CD8-positive, alpha-beta memory T cell (primary cell): Measurements from ENCODE around the gene RPS19. TPM values are rescaled to one million over a fixed set of nuclear protein-coding genes. Genes with fewer than 3 reads are reported as not detected.
A peak's percentile ranks its signal among the peaks of the same experiment; 100 is the strongest.

Experiments
- CTCF ChIA-PET: fragments of 350-600 bp; sonication (Branson Sonifier 250); formaldehyde crosslinking; loops from one replicate; lab custom pipeline; 2021; ENCODE audit warnings: antibody characterized with exemption; lab: Charles Lee
- POLR2A ChIA-PET: fragments of 350-600 bp; sonication (Branson Sonifier 250); formaldehyde crosslinking; loops from one replicate; lab custom pipeline; 2021; ENCODE audit warnings: antibody characterized with exemption; lab: Charles Lee
- DNase-seq, 5 donors: peaks; one replicate each; pipeline versions ENCODE4 v3.0.0 to v3.0.0-alpha.2; 2020 to 2022; ENCODE audit warnings: mixed read lengths in 1 of 5
- H3K27ac ChIP-seq: one replicate; pipeline ENCODE4 v1.7.0; 2013; ENCODE audit warnings: low read depth, mild to moderate bottlenecking, low read length, moderate library complexity
- H3K27me3 ChIP-seq: 2 replicates; pipeline ENCODE4 v1.7.0; 2013; ENCODE audit warnings: low read length, mild to moderate bottlenecking; ENCODE audit not compliant: insufficient read depth, poor library complexity, severe bottlenecking
- H3K36me3 ChIP-seq: 2 replicates; pipeline ENCODE4 v1.7.0; 2013; ENCODE audit warnings: mild to moderate bottlenecking, low read length, moderate library complexity; ENCODE audit not compliant: insufficient read depth
- H3K4me1 ChIP-seq: 2 replicates; pipeline ENCODE4 v1.7.0; 2013; ENCODE audit warnings: mild to moderate bottlenecking, low read length, moderate library complexity; ENCODE audit not compliant: insufficient read depth
- H3K4me3 ChIP-seq: 2 replicates; pipeline ENCODE4 v1.7.0; 2013; ENCODE audit warnings: mild to moderate bottlenecking, low read length
- H3K9me3 ChIP-seq: 2 replicates; pipeline ENCODE4 v1.7.0; 2013; ENCODE audit warnings: mild to moderate bottlenecking, low read length
- H3K27ac Mint-ChIP-seq, 8 donors: one replicate each; pipeline ENCODE4 v1.8.0; 2020 to 2021; ENCODE audit warnings: mixed read lengths in 8 of 8, mild to moderate bottlenecking in 6 of 8, inconsistent platforms in 3 of 8, moderate library complexity in 3 of 8
- H3K27me3 Mint-ChIP-seq, 2 donors: one replicate each; pipeline ENCODE4 v1.8.0; 2020 to 2021; ENCODE audit warnings: mixed read lengths in 2 of 2, mild to moderate bottlenecking in 1 of 2, moderate library complexity in 1 of 2
- H3K36me3 Mint-ChIP-seq, 3 donors: one replicate each; pipeline ENCODE4 v1.8.0; 2020 to 2021; ENCODE audit warnings: mixed read lengths in 3 of 3, inconsistent platforms in 1 of 3, mild to moderate bottlenecking in 1 of 3
- H3K4me1 Mint-ChIP-seq, 3 donors: one replicate each; pipeline ENCODE4 v1.8.0; 2020 to 2021; ENCODE audit warnings: mixed read lengths in 3 of 3, inconsistent platforms in 1 of 3, mild to moderate bottlenecking in 1 of 3
- H3K4me3 Mint-ChIP-seq, 7 donors: one replicate each; pipeline ENCODE4 v1.8.0; 2020 to 2021; ENCODE audit warnings: mixed read lengths in 7 of 7, mild to moderate bottlenecking in 6 of 7, moderate library complexity in 4 of 7, inconsistent platforms in 2 of 7
- H3K9me3 Mint-ChIP-seq, 5 donors: one replicate each; pipeline ENCODE4 v1.8.0; 2020 to 2022; ENCODE audit warnings: mixed read lengths in 5 of 5, mild to moderate bottlenecking in 3 of 5, moderate library complexity in 2 of 5, inconsistent platforms in 1 of 5
- polyA plus RNA-seq: library from polyadenylated mRNA; unstranded; fragments of 300-500 nt; fragmentation: Illumina TruSeq; gene quantifications from one replicate; pipeline ENCODE4 v1.2.3, GENCODE V29; 2021
- total RNA-seq, 2 experiments: library from RNA; stranded (reverse); gene quantifications; one replicate each; pipeline ENCODE4 v1.2.3, GENCODE V29; 2021

RPS19 gene
- total and polyA plus RNA-seq, 3 experiments from 2014 or later: 3,036 to 6,195 (median 3,142) TPM

GRCh38 chr19:41895745-41896580 is 35.9 kb downstream of the RPS19 start:
- H3K36me3 Mint-ChIP-seq: peaks cover 14 to 73% (median 22%) of the 10 kb centered on the region in 3 donors

DNA sequence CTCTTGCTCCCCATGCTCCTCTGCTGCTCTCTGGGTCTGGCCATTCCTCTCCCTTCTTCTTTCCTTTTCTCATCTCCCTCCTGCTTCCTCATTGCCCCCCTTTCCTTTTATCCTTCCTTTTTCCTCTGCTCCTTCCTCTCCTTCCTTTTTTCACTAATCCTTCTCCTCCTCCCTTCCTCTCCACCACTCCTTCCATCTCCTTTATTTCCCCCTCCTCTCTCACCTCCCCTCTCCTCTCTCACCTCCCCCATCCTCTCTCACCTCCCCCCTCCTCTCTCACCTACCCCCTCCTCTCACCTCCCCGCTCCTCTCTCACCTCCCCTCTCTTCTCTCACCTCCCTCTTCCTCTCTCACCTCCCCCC is 36.5 kb downstream of the RPS19 start:
- Mint-ChIP-seq H3K4me1 (peaks cover 42 to 71% (median 65%) of the 10 kb centered on the region in 3 donors), H3K27ac (peak overlapping the region in 6 of 8 donors; percentile 60 to 80 (median 74)), H3K36me3 (peaks cover 11 to 72% (median 21%) of the 10 kb centered on the region in 3 donors), H3K27me3 (no peaks in the 10 kb centered on the region), H3K4me3 (peak overlapping the region in 1 of 7 donors; percentile 15), H3K9me3 (no peaks in the 10 kb centered on the region)
- no peak overlapping the region for H3K27ac ChIP-seq
- POLR2A ChIA-PET: no interaction called here
- no peaks in the 10 kb centered on the region for H3K27me3 ChIP-seq
- H3K4me1 ChIP-seq: peaks cover 63% of the 10 kb centered on the region
- no peak for DNase-seq
- CTCF ChIA-PET: interaction anchor here (1.1 to 2.6 kb wide), 3 partner anchors 21 to 36 kb away, joined by 3 to 7 read pairs (median 6); partner anchors contain the start of gene RPS19
- H3K4me3 ChIP-seq: no peak overlapping the region
- H3K9me3 ChIP-seq: no peaks in the 10 kb centered on the region
- H3K36me3 ChIP-seq: peaks cover 74% of the 10 kb centered on the region

More at GRCh38 chr19:41895745-41896580, 35.9 kb downstream of the RPS19 start:
- H3K36me3 ChIP-seq: peaks cover 77% of the 10 kb centered on the region
- DNase-seq: no peak
- H3K27ac ChIP-seq: no peak overlapping the region
- no peaks in the 10 kb centered on the region for H3K9me3 ChIP-seq
- peaks cover 44 to 74% (median 68%) of the 10 kb centered on the region in 3 donors for H3K4me1 Mint-ChIP-seq
- CTCF ChIA-PET: interaction anchor here (1.0 to 2.6 kb wide), 4 partner anchors 9 to 35 kb away, joined by 3 to 7 read pairs (median 4); partner anchors contain the start of gene RPS19
- H3K4me1 ChIP-seq: peaks cover 69% of the 10 kb centered on the region
- no peak overlapping the region for H3K4me3 ChIP-seq
- H3K27me3 ChIP-seq: no peaks in the 10 kb centered on the region
- no peaks in the 10 kb centered on the region for H3K9me3 Mint-ChIP-seq
- peak overlapping the region in 3 of 7 donors; percentile 15 to 57 (median 44) for H3K4me3 Mint-ChIP-seq
- no peaks in the 10 kb centered on the region for H3K27me3 Mint-ChIP-seq
- POLR2A ChIA-PET: interaction anchor here (0.9 to 1.2 kb wide), 3 partner anchors 8 to 32 kb away, joined by 3 to 4 read pairs (median 4); partner anchors contain the start of gene ERFL
- peak overlapping the region; percentile 62 to 98 (median 82) for H3K27ac Mint-ChIP-seq

GRCh38 chr19:41897181-41897580 is 37.1 kb downstream of the RPS19 start:
- H3K4me1 ChIP-seq: peaks cover 56% of the 10 kb centered on the region
- H3K27ac Mint-ChIP-seq: peak overlapping the region in 2 of 8 donors; percentile 6 to 33
- H3K36me3 Mint-ChIP-seq: peaks cover 10 to 72% (median 21%) of the 10 kb centered on the region in 3 donors

DNA sequence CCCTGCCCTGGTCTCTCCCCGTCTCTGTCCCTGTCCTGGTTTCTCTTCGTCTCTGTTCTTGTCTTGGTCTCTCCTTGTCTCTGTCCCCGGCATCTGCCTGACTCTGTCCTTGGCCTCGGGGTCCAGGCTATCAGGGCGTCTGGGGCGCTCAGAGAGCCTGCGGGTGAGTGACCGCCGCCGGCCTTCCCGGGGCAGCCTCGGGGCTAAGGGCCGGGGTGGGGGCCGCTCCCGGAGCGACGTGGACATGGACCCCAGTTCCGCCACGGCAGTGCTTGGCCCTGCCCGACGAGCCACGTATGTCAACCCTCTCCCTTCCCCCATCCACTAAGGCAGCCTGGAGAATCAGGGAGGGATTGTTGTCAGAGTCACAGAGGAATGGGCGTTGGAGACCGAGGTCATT is 37.8 kb downstream of the RPS19 start:
- H3K27me3 ChIP-seq: no peaks in the 10 kb centered on the region
- H3K4me3 ChIP-seq: no peak overlapping the region
- H3K9me3 Mint-ChIP-seq: no peaks in the 10 kb centered on the region
- H3K4me3 Mint-ChIP-seq: peak overlapping the region in 2 of 7 donors; percentile 8 to 9
- H3K27ac Mint-ChIP-seq: peak overlapping the region in 5 of 8 donors; percentile 17 to 83 (median 70)
- peaks cover 50% of the 10 kb centered on the region for H3K4me1 ChIP-seq
- peaks cover 74% of the 10 kb centered on the region for H3K36me3 ChIP-seq
- no peak overlapping the region for H3K27ac ChIP-seq
- peaks cover 10 to 75% (median 22%) of the 10 kb centered on the region in 3 donors for H3K36me3 Mint-ChIP-seq
- H3K27me3 Mint-ChIP-seq: no peaks in the 10 kb centered on the region
- CTCF ChIA-PET: interaction anchor here (1.1 kb wide), 1 partner anchor 10 kb away, joined by 5 read pairs; no protein-coding TSS in a partner anchor
- no peak for DNase-seq
- no peaks in the 10 kb centered on the region for H3K9me3 ChIP-seq
- peaks cover 39 to 71% (median 65%) of the 10 kb centered on the region in 3 donors for H3K4me1 Mint-ChIP-seq
- POLR2A ChIA-PET: interaction anchor here (0.6 to 2.3 kb wide), 5 partner anchors 10 to 38 kb away, joined by 4 to 11 read pairs (median 4); partner anchors contain the start of genes ERFL and RPS19

More at GRCh38 chr19:41897181-41897580, 37.1 kb downstream of the RPS19 start:
- no peaks in the 10 kb centered on the region for H3K9me3 ChIP-seq
- H3K27ac ChIP-seq: no peak overlapping the region
- POLR2A ChIA-PET: interaction anchor here (0.6 kb wide), 1 partner anchor 31 kb away, joined by 4 read pairs; the partner anchor contains the start of gene ERFL
- Mint-ChIP-seq H3K9me3 (no peaks in the 10 kb centered on the region), H3K27me3 (no peaks in the 10 kb centered on the region), H3K4me3 (no peak overlapping the region), H3K4me1 (peaks cover 40 to 71% (median 66%) of the 10 kb centered on the region in 3 donors)
- peaks cover 74% of the 10 kb centered on the region for H3K36me3 ChIP-seq
- no peaks in the 10 kb centered on the region for H3K27me3 ChIP-seq
- no peak for DNase-seq
- no peak overlapping the region for H3K4me3 ChIP-seq
- CTCF ChIA-PET: no interaction called here

GRCh38 chr19:41898235-41898634 is 38.2 kb downstream of the RPS19 start:
- ChIA-PET CTCF (interaction anchor here (1.1 to 1.5 kb wide), 2 partner anchors 10 to 25 kb away, joined by 5 to 7 read pairs; no protein-coding TSS in a partner anchor), POLR2A (interaction anchor here (0.7 to 2.3 kb wide), 4 partner anchors 10 to 39 kb away, joined by 4 to 11 read pairs (median 4); partner anchors contain the start of gene RPS19)
- Histone ChIP-seq H3K27me3 (no peaks in the 10 kb centered on the region), H3K36me3 (peaks cover 76% of the 10 kb centered on the region), H3K4me1 (peaks cover 48% of the 10 kb centered on the region), H3K9me3 (no peaks in the 10 kb centered on the region), H3K4me3 (no peak overlapping the region), H3K27ac (no peak overlapping the region)
- DNase-seq: no peak
- H3K27me3 Mint-ChIP-seq: no peaks in the 10 kb centered on the region
- peak overlapping the region in 5 of 8 donors; percentile 15 to 78 (median 42) for H3K27ac Mint-ChIP-seq
- peaks cover 10 to 76% (median 22%) of the 10 kb centered on the region in 3 donors for H3K36me3 Mint-ChIP-seq
- H3K4me3 Mint-ChIP-seq: peak overlapping the region in 1 of 7 donors; percentile 9
- H3K4me1 Mint-ChIP-seq: peaks cover 36 to 67% (median 61%) of the 10 kb centered on the region in 3 donors
- no peaks in the 10 kb centered on the region for H3K9me3 Mint-ChIP-seq

- no peak overlapping the region for H3K4me3 ChIP-seq
- peaks cover 27% of the 10 kb centered on the region for H3K4me1 ChIP-seq
- H3K27ac ChIP-seq: no peak overlapping the region
- POLR2A ChIA-PET: interaction anchor here (1.0 to 1.5 kb wide), 3 partner anchors 12 to 27 kb away, joined by 3 to 8 read pairs (median 4); no protein-coding TSS in a partner anchor
- Mint-ChIP-seq H3K9me3 (no peaks in the 10 kb centered on the region), H3K27ac (peak overlapping the region in 1 of 8 donors; percentile 27), H3K36me3 (peaks cover 8 to 87% (median 34%) of the 10 kb centered on the region in 3 donors), H3K4me3 (no peak overlapping the region), H3K27me3 (no peaks in the 10 kb centered on the region), H3K4me1 (peaks cover 37 to 73% (median 56%) of the 10 kb centered on the region in 3 donors)
- no peak for DNase-seq
- no peaks in the 10 kb centered on the region for H3K27me3 ChIP-seq
- peaks cover 80% of the 10 kb centered on the region for H3K36me3 ChIP-seq
- no peaks in the 10 kb centered on the region for H3K9me3 ChIP-seq
- CTCF ChIA-PET: interaction anchor here (0.9 to 7.6 kb wide), 4 partner anchors 13 to 41 kb away, joined by 3 to 53 read pairs (median 8); partner anchors contain the start of gene RPS19
Measured at GRCh38 chr19:41901707-41902360, 41.8 kb downstream of the RPS19 start.

- peaks cover 8 to 93% (median 33%) of the 10 kb centered on the region in 3 donors for H3K36me3 Mint-ChIP-seq
Measured at GRCh38 chr19:41902594-41902993, 42.5 kb downstream of the RPS19 start.

More at GRCh38 chr19:41902594-41902993, 42.5 kb downstream of the RPS19 start:
- no peak overlapping the region for H3K4me3 Mint-ChIP-seq
- no peak overlapping the region for H3K27ac ChIP-seq
- CTCF ChIA-PET: interaction anchor here (0.9 to 7.6 kb wide), 8 partner anchors 14 to 43 kb away, joined by 3 to 53 read pairs (median 3); partner anchors contain the start of gene RPS19
- peaks cover 26% of the 10 kb centered on the region for H3K4me1 ChIP-seq
- H3K9me3 ChIP-seq: no peaks in the 10 kb centered on the region
- H3K4me1 Mint-ChIP-seq: peaks cover 38 to 77% (median 58%) of the 10 kb centered on the region in 3 donors
- H3K27ac Mint-ChIP-seq: peak overlapping the region in 1 of 8 donors; percentile 70
- peaks cover 77% of the 10 kb centered on the region for H3K36me3 ChIP-seq
- H3K27me3 Mint-ChIP-seq: peaks cover 0 to 2% of the 10 kb centered on the region in 2 donors
- POLR2A ChIA-PET: interaction anchor here (1.0 to 1.8 kb wide), 5 partner anchors 9 to 42 kb away, joined by 3 to 8 read pairs (median 5); no protein-coding TSS in a partner anchor
- no peak overlapping the region for H3K4me3 ChIP-seq
- no peaks in the 10 kb centered on the region for H3K27me3 ChIP-seq
- DNase-seq: no peak
- H3K9me3 Mint-ChIP-seq: no peaks in the 10 kb centered on the region
